GM19324 (cell line): Measurements from ENCODE around the gene OR4L1.
"Not testable (repeated sequence)": the region's sequence is repeated elsewhere in the genome, so short reads cannot be mapped to it uniquely, and the experiment has no call there.

Experiments used
- ATAC-seq: cut with Tn5 transposase; IDR thresholded peaks from one replicate; pipeline ENCODE4 v1.9.1; 2021; ENCODE audit warnings: mild to moderate bottlenecking, moderate library complexity; ENCODE audit not compliant: unreplicated experiment, low FRiP score

OR4L1 gene

GRCh38 chr14:20059745-20060144 lies at the start of gene OR4L1:
Gene OR4L1 (plus strand): TSS chr14:20060045. CDS start chr14:20060045, 0 bp downstream.
- no peak for ATAC-seq

GRCh38 chr14:20019257-20019865 lies 40.5 kb upstream of the OR4L1 start, which contains the start of gene OR4K14:
Gene OR4K14 (minus strand): TSS chr14:20019307. CDS start chr14:20015193, 4,114 bp downstream.
- ATAC-seq: no peak

- no peak for ATAC-seq
Observed at GRCh38 chr14:20031058-20031457, 28.8 kb upstream of the OR4L1 start.

GRCh38 chr14:20035449-20035848 lies 24.4 kb upstream of the OR4L1 start:
- ATAC-seq: no peak

- ATAC-seq: no peak
Observed at GRCh38 chr14:20035938-20036337, 23.9 kb upstream of the OR4L1 start, which contains the start of gene OR4K13. Gene OR4K13 (minus strand): TSS chr14:20036038. CDS start chr14:20034758, 1,280 bp downstream.

GRCh38 chr14:20044243-20044642 lies 15.6 kb upstream of the OR4L1 start:
- ATAC-seq: no peak

GRCh38 chr14:20048202-20048601 lies 11.6 kb upstream of the OR4L1 start:
- no peak for ATAC-seq

- ATAC-seq: no peak
Observed at GRCh38 chr14:20092050-20092449, 32.2 kb downstream of the OR4L1 start.

GRCh38 chr14:20093442-20093841 lies 33.6 kb downstream of the OR4L1 start:
- no peak for ATAC-seq

GRCh38 chr14:20098926-20099770 lies 39.3 kb downstream of the OR4L1 start:
- not testable (repeated sequence) for ATAC-seq

- no peak for ATAC-seq
Observed at GRCh38 chr14:20110438-20110837, 50.6 kb downstream of the OR4L1 start, which contains the start of gene OR4K17. Gene OR4K17 (plus strand): TSS chr14:20110739. CDS start chr14:20117500, 6,761 bp downstream.
